K562 (cell line): ENCODE measurements around the gene NINJ1. TPM values are rescaled to one million over a fixed set of nuclear protein-coding genes. Genes with fewer than 3 reads are reported as not detected.
A peak's percentile ranks its signal among the peaks of the same experiment; 100 is the strongest.

Experiments
- ATAC-seq: fragments of 200-7000 bp; cut with Tn5 transposase; 3 replicates; pipeline ENCODE4 v1.9.1; 2020; ENCODE audit warnings: moderate library complexity
- BruUV-seq: library from RNA; stranded (reverse); fragments of 400-500 nt; replicated peaks from 2 replicates; lab custom pipeline; 2021; lab: Mats Ljungman, UMichigan
- CTCF ChIA-PET: fragments of 300-600 bp; formaldehyde crosslinking; extraction: SDS; loops from one replicate; lab custom pipeline; 2021; ENCODE audit warnings: low intra/inter-chr PET ratio; lab: Yijun Ruan, JAX
- POLR2A ChIA-PET: fragments of 300-600, 350-650 bp; sonication (Branson Sonifier 250); formaldehyde crosslinking; extraction: SDS; loops from one replicate; lab custom pipeline; 2021; ENCODE audit warnings: antibody characterized with exemption, inconsistent platforms; lab: Yijun Ruan, JAX
- DNase-seq, 4 experiments: peaks; one replicate each; pipeline versions ENCODE4 v3.0.0 to v3.0.0-alpha.2; 2011 to 2018; ENCODE audit warnings: low spot score in 3 of 4, mixed read lengths in 3 of 4; ENCODE audit errors: extremely low read depth in 1 of 4
- FAIRE-seq: peaks from 2 replicates; lab custom pipeline; 2011; peaks lifted over from hg19 to GRCh38; lab: Jason Lieb, UNC
- H2AFZ ChIP-seq: 2 replicates; pipeline ENCODE4 v1.6.0; 2011; ENCODE audit warnings: low read depth, low read length, control low read depth, inconsistent platforms
- H3K27ac ChIP-seq: fragments of 200-600 bp; 3 replicates; pipeline ENCODE4 v1.8.0; 2011; ENCODE audit warnings: low read depth, mild to moderate bottlenecking, control low read depth, inconsistent platforms, low read length, moderate library complexity, mixed read lengths; ENCODE audit errors: extremely low read depth
- H3K27me3 ChIP-seq, 2 experiments: fragments of 300-600 bp in 1 of 2; 2 replicates in 1 of 2; 3 replicates in 1 of 2; pipeline versions ENCODE4 v1.6.0 to v1.8.0; 2011; ENCODE audit warnings: inconsistent platforms in 2 of 2, low read length in 2 of 2, mild to moderate bottlenecking in 1 of 2, mixed read lengths in 1 of 2, moderate library complexity in 1 of 2; ENCODE audit not compliant: control insufficient read depth in 2 of 2, insufficient read depth in 2 of 2
- H3K36me3 ChIP-seq: fragments of 300-600 bp; 3 replicates; pipeline ENCODE4 v1.8.0; 2011; ENCODE audit warnings: mild to moderate bottlenecking, low read length, inconsistent platforms; ENCODE audit not compliant: control insufficient read depth, insufficient read depth
- H3K4me1 ChIP-seq, 2 experiments: fragments of 200-600 bp in 1 of 2; replicated peaks in 1 of 2; 2 replicates in 1 of 2; 3 replicates in 1 of 2; pipeline versions ENCODE4 v1.5.1 to v1.8.0; 2011; ENCODE audit warnings: inconsistent platforms in 2 of 2, low read length in 2 of 2, mild to moderate bottlenecking in 1 of 2, mixed read lengths in 1 of 2, moderate library complexity in 1 of 2; ENCODE audit not compliant: control insufficient read depth in 2 of 2, insufficient read depth in 2 of 2
- H3K4me2 ChIP-seq: 2 replicates; pipeline ENCODE4 v1.6.1; 2011; ENCODE audit warnings: low read length, control low read depth, inconsistent platforms, mixed read lengths; ENCODE audit not compliant: insufficient read depth
- H3K4me3 ChIP-seq: fragments of 200-600 bp; sonication (generic), shearing (Covaris generic); 2 replicates; pipeline ENCODE4 v1.5.1; 2016; ENCODE audit warnings: control low read depth, inconsistent platforms
- H3K79me2 ChIP-seq: fragments of 200-600 bp; 3 replicates; pipeline ENCODE4 v1.8.0; 2011; ENCODE audit warnings: low read length, inconsistent platforms; ENCODE audit not compliant: control insufficient read depth, insufficient read depth
- H3K9ac ChIP-seq, 2 experiments: 2 replicates each; pipeline versions ENCODE4 v1.6.0 to v1.6.1; 2011; ENCODE audit warnings: low read depth in 2 of 2, low read length in 2 of 2, control low read depth in 1 of 2, inconsistent platforms in 1 of 2, mild to moderate bottlenecking in 1 of 2, mixed read lengths in 1 of 2; ENCODE audit not compliant: insufficient read depth in 1 of 2
- H3K9me1 ChIP-seq: one replicate; pipeline ENCODE4 v1.6.0; 2011; ENCODE audit warnings: inconsistent platforms, mild to moderate bottlenecking, low read length, moderate library complexity; ENCODE audit not compliant: control insufficient read depth, insufficient read depth
- H3K9me3 ChIP-seq: replicated peaks from 2 replicates; pipeline ENCODE4 v1.5.1; 2011; ENCODE audit warnings: low read depth, low read length, inconsistent platforms; ENCODE audit not compliant: control insufficient read depth, insufficient read depth
- H4K20me1 ChIP-seq: replicated peaks from 2 replicates; pipeline ENCODE4 v1.6.1; 2011; ENCODE audit warnings: low read length, inconsistent platforms, mixed read lengths; ENCODE audit not compliant: control insufficient read depth, insufficient read depth
- NFIC ChIP-seq: fragments of 450-650 bp; IDR thresholded peaks from 2 replicates; pipeline ENCODE4 v1.6.1; 2017; ENCODE audit warnings: mild to moderate bottlenecking, inconsistent platforms
- RAD51 ChIP-seq: fragments of 450-650 bp; IDR thresholded peaks from 2 replicates; pipeline ENCODE4 v1.7.1; 2016; ENCODE audit warnings: low read depth, mild to moderate bottlenecking, borderline replicate concordance
- ZNF121 ChIP-seq: sonication (generic); formaldehyde crosslinking; conservative IDR thresholded peaks from 2 replicates; pipeline ENCODE4 v1.8.0; 2022; ENCODE audit warnings: missing genetic modification reagents
- WGBS: fragments of 100-300 bp; shearing (Covaris generic); methylation state at CpG from one replicate; pipeline ENCODE4 v1.1.6; 2016; ENCODE audit warnings: low coverage, mixed read lengths; ENCODE audit not compliant: insufficient coverage; ENCODE audit errors: missing lambda C conversion rate; 5-methylcytosine and 5-hydroxymethylcytosine counted together
- in situ Hi-C: fragments of 300-500 bp; cut with MboI; formaldehyde crosslinking; loops from 4 replicates; pipeline ENCODE4 v1.15.0; 2018; ENCODE audit warnings: inconsistent platforms, mixed read lengths
- intact Hi-C: fragments of 100-400 bp; cut with micrococcal nuclease; formaldehyde crosslinking; loops from 2 replicates; pipeline ENCODE4 v1.14.2; 2022
- polyA plus RNA-seq, 8 experiments: library from polyadenylated mRNA; depleted of rRNA in 4 of 8; stranded (reverse) in 5 of 8; unstranded in 3 of 8; fragments of >200 nt; fragmentation: Nextera tagmentation in 2 of 8; fragmentation: Illumina TruSeq in 1 of 8; extraction: Ambion mirVana in 2 of 8; extraction: Trizol in 1 of 8; gene quantifications; 2 replicates each; pipeline versions ENCODE4 v1.2.1 to v1.2.3, GENCODE V29; 2011 to 2014; ENCODE audit warnings: inconsistent platforms in 1 of 8, missing spikeins in 1 of 8
- total RNA-seq, 7 experiments: library from RNA; depleted of rRNA in 6 of 7; stranded (reverse); fragments of >200 nt in 6 of 7; fragmentation: Illumina TruSeq in 2 of 7; extraction: Trizol in 2 of 7; gene quantifications; 2 replicates each; pipeline versions ENCODE4 v1.2.1 to v1.2.3, GENCODE V29; 2011 to 2021; ENCODE audit warnings: low replicate concordance in 1 of 7
- TF ChIP-seq, protein P1 (sequence below): sonication (generic); formaldehyde crosslinking; IDR thresholded peaks from 2 replicates; pipeline ENCODE4 v1.9.0; 2022; ENCODE audit warnings: mild to moderate bottlenecking, missing genetic modification reagents
- TF ChIP-seq, protein P2 (sequence below): fragments of 450-650 bp; IDR thresholded peaks from 2 replicates; pipeline ENCODE4 v1.6.1; 2018; ENCODE audit warnings: mild to moderate bottlenecking, low read depth; ENCODE audit not compliant: partially characterized antibody
- TF ChIP-seq, protein P3 (sequence below): sonication (generic); formaldehyde crosslinking; IDR thresholded peaks from 2 replicates; pipeline ENCODE4 v1.5.0; 2020; ENCODE audit warnings: missing genetic modification reagents

Gene NINJ1
- total and polyA plus RNA-seq, 9 of the 15 experiments (the other 6 are each of a cell fraction or from before 2014, with no cell fraction given), result 0.13 to 8.4 (median 4.9) TPM

DNA sequence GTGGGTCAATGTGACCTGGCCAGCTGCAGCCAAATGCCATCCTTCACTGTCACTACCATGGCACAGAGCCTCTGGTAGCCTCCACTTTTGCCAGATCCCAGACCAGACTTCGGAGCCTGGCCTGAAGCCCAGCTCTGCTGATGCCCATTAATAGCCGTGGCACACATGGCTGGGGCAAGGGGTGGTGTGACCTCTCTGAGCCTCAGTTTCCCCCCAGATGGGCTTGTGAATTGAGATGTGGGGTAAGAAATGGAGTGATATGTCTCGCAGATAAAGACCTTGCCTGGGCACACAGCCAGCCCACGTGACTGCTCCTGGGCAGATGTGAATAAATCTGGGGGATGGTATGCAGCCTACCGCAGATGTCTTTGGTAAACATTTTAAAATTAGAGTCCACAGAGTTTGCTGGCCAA is 61.7 kb downstream of the NINJ1 start:
- 0 out of 4 replicates have a peak overlapping the region, but pooled peaks of 1 of the 2 experiments have one; percentile 59 for H3K9ac ChIP-seq
- H2AFZ ChIP-seq, result no peak overlapping the region
- ChIA-PET POLR2A (no interaction called here), CTCF (no interaction called here)
- no peaks in the 10 kb centered on the region for H3K27me3 ChIP-seq
- peaks cover 18 to 28% of the 10 kb centered on the region in 2 experiments for H3K4me1 ChIP-seq
- intact Hi-C loops (no loop called here), in situ Hi-C loops (no loop called here)
- H3K4me2 ChIP-seq, result peak overlapping the region; percentile 4; the same call in 1 of the 2 replicates
- ATAC-seq (no peak), DNase-seq (no peak), FAIRE-seq (no peak)
- no peaks in the 10 kb centered on the region for H3K9me3 ChIP-seq
- H3K79me2 ChIP-seq, result no peaks in the 10 kb centered on the region; the same call in 2 of the 3 replicates
- no peaks in the 10 kb centered on the region for H3K36me3 ChIP-seq
- H3K27ac ChIP-seq, result no peak overlapping the region
- TF ChIP-seq ZNF121 (CRISPR knock-in tag) (no peak), RAD51 (peak; percentile 58; the same call in 1 of the 2 replicates), NFIC (peak; percentile 53)
- TF ChIP-seq, protein P1, sequence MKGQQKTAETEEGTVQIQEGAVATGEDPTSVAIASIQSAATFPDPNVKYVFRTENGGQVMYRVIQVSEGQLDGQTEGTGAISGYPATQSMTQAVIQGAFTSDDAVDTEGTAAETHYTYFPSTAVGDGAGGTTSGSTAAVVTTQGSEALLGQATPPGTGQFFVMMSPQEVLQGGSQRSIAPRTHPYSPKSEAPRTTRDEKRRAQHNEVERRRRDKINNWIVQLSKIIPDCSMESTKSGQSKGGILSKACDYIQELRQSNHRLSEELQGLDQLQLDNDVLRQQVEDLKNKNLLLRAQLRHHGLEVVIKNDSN, result peak; percentile 22; the same call in 1 of the 2 replicates
- TF ChIP-seq, protein P2, sequence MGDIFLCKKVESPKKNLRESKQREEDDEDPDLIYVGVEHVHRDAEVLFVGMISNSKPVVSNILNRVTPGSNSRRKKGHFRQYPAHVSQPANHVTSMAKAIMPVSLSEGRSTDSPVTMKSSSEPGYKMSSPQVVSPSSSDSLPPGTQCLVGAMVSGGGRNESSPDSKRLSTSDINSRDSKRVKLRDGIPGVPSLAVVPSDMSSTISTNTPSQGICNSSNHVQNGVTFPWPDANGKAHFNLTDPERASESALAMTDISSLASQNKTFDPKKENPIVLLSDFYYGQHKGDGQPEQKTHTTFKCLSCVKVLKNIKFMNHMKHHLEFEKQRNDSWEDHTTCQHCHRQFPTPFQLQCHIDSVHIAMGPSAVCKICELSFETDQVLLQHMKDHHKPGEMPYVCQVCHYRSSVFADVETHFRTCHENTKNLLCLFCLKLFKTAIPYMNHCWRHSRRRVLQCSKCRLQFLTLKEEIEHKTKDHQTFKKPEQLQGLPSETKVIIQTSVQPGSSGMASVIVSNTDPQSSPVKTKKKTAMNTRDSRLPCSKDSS, result no peak
- TF ChIP-seq, protein P3, sequence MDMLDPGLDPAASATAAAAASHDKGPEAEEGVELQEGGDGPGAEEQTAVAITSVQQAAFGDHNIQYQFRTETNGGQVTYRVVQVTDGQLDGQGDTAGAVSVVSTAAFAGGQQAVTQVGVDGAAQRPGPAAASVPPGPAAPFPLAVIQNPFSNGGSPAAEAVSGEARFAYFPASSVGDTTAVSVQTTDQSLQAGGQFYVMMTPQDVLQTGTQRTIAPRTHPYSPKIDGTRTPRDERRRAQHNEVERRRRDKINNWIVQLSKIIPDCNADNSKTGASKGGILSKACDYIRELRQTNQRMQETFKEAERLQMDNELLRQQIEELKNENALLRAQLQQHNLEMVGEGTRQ (CRISPR knock-in tag), result peak; percentile 73
- BruUV-seq, result no TSS peak
- H3K9me1 ChIP-seq, result peaks cover 9% of the 10 kb centered on the region
- H4K20me1 ChIP-seq, result no peaks in the 10 kb centered on the region
- H3K4me3 ChIP-seq, result no peak overlapping the region
- WGBS, result 40% methylated on average over 5 of the region's 5 CpGs

Other genes starting within 250 kb of the NINJ1 start
- 0.86 and 1.2 TPM in 2 replicates for gene FGD3, start 186.7 kb downstream of the NINJ1 start, total RNA-seq (2014; rRNA removed)
- gene FGD3, start 186.7 kb downstream of the NINJ1 start, total RNA-seq (2014; rRNA removed; fragmentation: Illumina TruSeq; extraction: Trizol), result 0.22 and 0.29 TPM in 2 replicates
- 0.29 and 0.49 TPM in 2 replicates for gene FGD3, start 186.7 kb downstream of the NINJ1 start, total RNA-seq (2015; rRNA removed; fragmentation: Illumina TruSeq; extraction: Trizol)
- 0.76 and 1.3 TPM in 2 replicates for gene FGD3, start 186.7 kb downstream of the NINJ1 start, total RNA-seq (2021)
- 0.09 and 0.13 TPM in 2 replicates for gene FGD3, start 186.7 kb downstream of the NINJ1 start, polyA plus RNA-seq (2011; rRNA removed)
- gene FGD3, start 186.7 kb downstream of the NINJ1 start, polyA plus RNA-seq (2014; fragmentation: Illumina TruSeq; extraction: Trizol), result 0.44 and 0.56 TPM in 2 replicates
- gene FGD3, start 186.7 kb downstream of the NINJ1 start, polyA plus RNA-seq (2014; fragmentation: Nextera tagmentation; extraction: Ambion mirVana), result under 1 TPM; 0.07 to 0.17 TPM
- gene FGD3, start 186.7 kb downstream of the NINJ1 start, polyA plus RNA-seq (2014; rRNA removed), result 0.52 and 0.67 TPM in 2 replicates
- 21.7 and 30.1 TPM in 2 replicates for gene SUSD3, start 75.5 kb downstream of the NINJ1 start, total RNA-seq (2014; rRNA removed)
- gene SUSD3, start 75.5 kb downstream of the NINJ1 start, total RNA-seq (2014; rRNA removed; fragmentation: Illumina TruSeq; extraction: Trizol), result 4.1 and 8.0 TPM in 2 replicates
- gene SUSD3, start 75.5 kb downstream of the NINJ1 start, total RNA-seq (2015; rRNA removed; fragmentation: Illumina TruSeq; extraction: Trizol), result 10.0 and 11.4 TPM in 2 replicates
- gene SUSD3, start 75.5 kb downstream of the NINJ1 start, total RNA-seq (2021), result 16.9 and 18.7 TPM in 2 replicates
- gene SUSD3, start 75.5 kb downstream of the NINJ1 start, polyA plus RNA-seq (2011; rRNA removed), result 17.6 and 40.7 TPM in 2 replicates
- gene SUSD3, start 75.5 kb downstream of the NINJ1 start, polyA plus RNA-seq (2014; fragmentation: Illumina TruSeq; extraction: Trizol), result 9.0 and 19.4 TPM in 2 replicates
- 1 to 10 TPM; 1.3 to 2.2 TPM for gene SUSD3, start 75.5 kb downstream of the NINJ1 start, polyA plus RNA-seq (2014; fragmentation: Nextera tagmentation; extraction: Ambion mirVana)
- 18.7 and 28.1 TPM in 2 replicates for gene SUSD3, start 75.5 kb downstream of the NINJ1 start, polyA plus RNA-seq (2014; rRNA removed)
- 34.9 and 35.3 TPM in 2 replicates for gene CARD19, start 38.0 kb downstream of the NINJ1 start, total RNA-seq (2014; rRNA removed)
- 2.7 and 2.9 TPM in 2 replicates for gene CARD19, start 38.0 kb downstream of the NINJ1 start, total RNA-seq (2014; rRNA removed; fragmentation: Illumina TruSeq; extraction: Trizol)
- 13.0 and 14.6 TPM in 2 replicates for gene CARD19, start 38.0 kb downstream of the NINJ1 start, total RNA-seq (2015; rRNA removed; fragmentation: Illumina TruSeq; extraction: Trizol)
- 18.6 and 23.4 TPM in 2 replicates for gene CARD19, start 38.0 kb downstream of the NINJ1 start, total RNA-seq (2021)
- gene CARD19, start 38.0 kb downstream of the NINJ1 start, polyA plus RNA-seq (2011; rRNA removed), result 15.9 and 23.7 TPM in 2 replicates
- 5.3 and 13.8 TPM in 2 replicates for gene CARD19, start 38.0 kb downstream of the NINJ1 start, polyA plus RNA-seq (2014; fragmentation: Illumina TruSeq; extraction: Trizol)
- 1 to 10 TPM in 1 of 2 experiments, under 1 TPM in 1; 0.90 to 2.1 TPM for gene CARD19, start 38.0 kb downstream of the NINJ1 start, polyA plus RNA-seq (2014; fragmentation: Nextera tagmentation; extraction: Ambion mirVana)
- gene CARD19, start 38.0 kb downstream of the NINJ1 start, polyA plus RNA-seq (2014; rRNA removed), result 30.7 and 35.3 TPM in 2 replicates
- gene WNK2, start 49.9 kb upstream of the NINJ1 start, total RNA-seq (2014; rRNA removed), result 0.64 and 1.9 TPM in 2 replicates
- 0.36 and 0.41 TPM in 2 replicates for gene WNK2, start 49.9 kb upstream of the NINJ1 start, total RNA-seq (2014; rRNA removed; fragmentation: Illumina TruSeq; extraction: Trizol)
- gene WNK2, start 49.9 kb upstream of the NINJ1 start, total RNA-seq (2015; rRNA removed; fragmentation: Illumina TruSeq; extraction: Trizol), result 0.40 and 0.60 TPM in 2 replicates
- gene WNK2, start 49.9 kb upstream of the NINJ1 start, total RNA-seq (2021), result 3.3 TPM in 2 replicates
- 0.28 and 0.45 TPM in 2 replicates for gene WNK2, start 49.9 kb upstream of the NINJ1 start, polyA plus RNA-seq (2011; rRNA removed)
- 0.73 and 1.7 TPM in 2 replicates for gene WNK2, start 49.9 kb upstream of the NINJ1 start, polyA plus RNA-seq (2014; fragmentation: Illumina TruSeq; extraction: Trizol)
- gene WNK2, start 49.9 kb upstream of the NINJ1 start, polyA plus RNA-seq (2014; fragmentation: Nextera tagmentation; extraction: Ambion mirVana), result not detected
- gene WNK2, start 49.9 kb upstream of the NINJ1 start, polyA plus RNA-seq (2014; rRNA removed), result 1.4 and 1.8 TPM in 2 replicates